IMR-90 (cell line): ENCODE data around the gene INPP5A.

Source experiments
- RAD21 ChIP-seq: IDR thresholded peaks from 2 replicates; pipeline ENCODE4 v1.6.1; 2012; ENCODE audit warnings: low read length, improper control_type of control experiment
- RCOR1 ChIP-seq: IDR thresholded peaks from 2 replicates; pipeline ENCODE4 v1.6.1; 2012; ENCODE audit warnings: mild to moderate bottlenecking, low read length, improper control_type of control experiment; ENCODE audit not compliant: insufficient replicate concordance
- SMC3 ChIP-seq: fragments of 150-350 bp; IDR thresholded peaks from 2 replicates; pipeline ENCODE4 v1.6.1; 2016; ENCODE audit warnings: low read depth, mild to moderate bottlenecking, antibody characterized with exemption, low read length, moderate library complexity
- TF ChIP-seq, protein P1 (sequence below): conservative IDR thresholded peaks from 2 replicates; pipeline ENCODE4 v1.5.1; 2012; ENCODE audit warnings: mild to moderate bottlenecking, low read depth, low read length, improper control_type of control experiment

DNA sequence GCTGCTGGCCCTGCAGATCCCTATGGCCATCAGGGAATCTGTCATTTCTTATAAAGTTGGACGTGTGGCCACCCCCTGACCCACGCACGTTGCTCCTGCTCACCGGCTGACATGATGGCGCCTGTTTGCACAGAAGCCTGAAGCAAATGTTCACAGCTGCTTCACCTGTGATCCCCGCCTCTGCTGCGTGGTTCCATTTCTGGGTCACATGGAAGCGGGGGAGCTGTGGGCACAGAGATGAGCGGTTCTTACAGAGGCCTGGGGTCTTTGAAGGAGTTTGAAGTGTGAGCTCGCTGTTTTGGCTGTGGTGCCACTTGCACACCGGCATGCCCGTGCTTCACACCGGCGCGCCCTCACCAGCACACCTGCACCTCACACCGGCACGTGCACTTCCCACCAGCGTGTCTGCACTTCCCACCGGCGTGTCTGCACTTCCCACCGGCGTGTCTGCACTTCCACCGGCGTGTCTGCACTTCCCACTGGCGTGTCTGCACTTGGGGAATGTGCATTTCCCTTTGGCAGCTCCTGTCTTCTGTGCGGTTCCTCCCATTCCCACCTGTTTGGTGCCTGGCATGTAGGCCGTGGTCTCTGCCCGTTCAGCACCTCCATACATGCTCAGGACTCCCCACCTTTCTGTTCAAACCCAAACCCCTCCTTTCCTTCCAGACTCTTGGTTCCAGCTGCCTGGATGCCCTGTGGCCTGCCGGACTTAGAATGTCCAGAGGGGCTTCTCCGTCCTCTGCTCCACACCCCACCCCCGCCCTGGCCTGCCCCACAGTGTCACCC lies 86.7 kb downstream of the INPP5A start:
- TF ChIP-seq, protein P1, sequence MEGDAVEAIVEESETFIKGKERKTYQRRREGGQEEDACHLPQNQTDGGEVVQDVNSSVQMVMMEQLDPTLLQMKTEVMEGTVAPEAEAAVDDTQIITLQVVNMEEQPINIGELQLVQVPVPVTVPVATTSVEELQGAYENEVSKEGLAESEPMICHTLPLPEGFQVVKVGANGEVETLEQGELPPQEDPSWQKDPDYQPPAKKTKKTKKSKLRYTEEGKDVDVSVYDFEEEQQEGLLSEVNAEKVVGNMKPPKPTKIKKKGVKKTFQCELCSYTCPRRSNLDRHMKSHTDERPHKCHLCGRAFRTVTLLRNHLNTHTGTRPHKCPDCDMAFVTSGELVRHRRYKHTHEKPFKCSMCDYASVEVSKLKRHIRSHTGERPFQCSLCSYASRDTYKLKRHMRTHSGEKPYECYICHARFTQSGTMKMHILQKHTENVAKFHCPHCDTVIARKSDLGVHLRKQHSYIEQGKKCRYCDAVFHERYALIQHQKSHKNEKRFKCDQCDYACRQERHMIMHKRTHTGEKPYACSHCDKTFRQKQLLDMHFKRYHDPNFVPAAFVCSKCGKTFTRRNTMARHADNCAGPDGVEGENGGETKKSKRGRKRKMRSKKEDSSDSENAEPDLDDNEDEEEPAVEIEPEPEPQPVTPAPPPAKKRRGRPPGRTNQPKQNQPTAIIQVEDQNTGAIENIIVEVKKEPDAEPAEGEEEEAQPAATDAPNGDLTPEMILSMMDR: no peak
- TF ChIP-seq SMC3 (no peak), RAD21 (no peak), RCOR1 (no peak)
